Astrocyte of the cerebellum (primary cell): ENCODE results near the gene KCNT2.

Experiments used
- DNase-seq: peaks from one replicate; pipeline ENCODE4 v3.0.0-alpha.2; 2011; ENCODE audit warnings: low read depth
- H3K4me3 ChIP-seq: 2 replicates; pipeline ENCODE4 v1.5.1; 2011; ENCODE audit warnings: mild to moderate bottlenecking, low read depth, low read length, moderate library complexity
- in situ Hi-C: cut with HindIII; loops from 2 replicates; pipeline ENCODE4 v1.10.0; 2017; ENCODE audit warnings: low sequenced_read_pairs
- TF ChIP-seq, protein P1 (sequence below): IDR thresholded peaks from 2 replicates; pipeline ENCODE4 v1.5.1; 2012; ENCODE audit warnings: low read length, low read depth, moderate library complexity, mild to moderate bottlenecking; ENCODE audit errors: missing control alignments

KCNT2 gene

DNA sequence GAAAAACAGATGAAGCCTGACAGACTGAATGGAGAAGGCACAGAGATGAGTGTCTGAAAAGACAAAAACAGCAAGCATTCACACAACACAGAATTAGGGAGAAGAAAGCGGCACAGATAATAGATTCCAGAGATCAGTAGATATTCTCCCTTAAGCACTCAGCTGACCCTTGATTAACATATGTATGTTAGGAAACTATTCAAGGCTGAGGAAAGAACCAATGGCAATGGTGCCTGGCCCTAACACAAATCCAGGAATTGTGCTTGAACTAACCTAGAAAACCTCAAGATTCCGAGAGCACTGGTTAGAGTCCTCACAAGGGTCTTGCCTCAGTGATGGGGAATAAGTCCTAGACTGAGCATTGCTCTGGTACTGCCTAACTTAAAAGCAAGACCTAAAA, 30.9 kb downstream of the KCNT2 start:
- no peak for DNase-seq
- TF ChIP-seq, protein P1, sequence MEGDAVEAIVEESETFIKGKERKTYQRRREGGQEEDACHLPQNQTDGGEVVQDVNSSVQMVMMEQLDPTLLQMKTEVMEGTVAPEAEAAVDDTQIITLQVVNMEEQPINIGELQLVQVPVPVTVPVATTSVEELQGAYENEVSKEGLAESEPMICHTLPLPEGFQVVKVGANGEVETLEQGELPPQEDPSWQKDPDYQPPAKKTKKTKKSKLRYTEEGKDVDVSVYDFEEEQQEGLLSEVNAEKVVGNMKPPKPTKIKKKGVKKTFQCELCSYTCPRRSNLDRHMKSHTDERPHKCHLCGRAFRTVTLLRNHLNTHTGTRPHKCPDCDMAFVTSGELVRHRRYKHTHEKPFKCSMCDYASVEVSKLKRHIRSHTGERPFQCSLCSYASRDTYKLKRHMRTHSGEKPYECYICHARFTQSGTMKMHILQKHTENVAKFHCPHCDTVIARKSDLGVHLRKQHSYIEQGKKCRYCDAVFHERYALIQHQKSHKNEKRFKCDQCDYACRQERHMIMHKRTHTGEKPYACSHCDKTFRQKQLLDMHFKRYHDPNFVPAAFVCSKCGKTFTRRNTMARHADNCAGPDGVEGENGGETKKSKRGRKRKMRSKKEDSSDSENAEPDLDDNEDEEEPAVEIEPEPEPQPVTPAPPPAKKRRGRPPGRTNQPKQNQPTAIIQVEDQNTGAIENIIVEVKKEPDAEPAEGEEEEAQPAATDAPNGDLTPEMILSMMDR: no peak
- H3K4me3 ChIP-seq: no peak overlapping the region
- in situ Hi-C loops: no loop called here

DNA sequence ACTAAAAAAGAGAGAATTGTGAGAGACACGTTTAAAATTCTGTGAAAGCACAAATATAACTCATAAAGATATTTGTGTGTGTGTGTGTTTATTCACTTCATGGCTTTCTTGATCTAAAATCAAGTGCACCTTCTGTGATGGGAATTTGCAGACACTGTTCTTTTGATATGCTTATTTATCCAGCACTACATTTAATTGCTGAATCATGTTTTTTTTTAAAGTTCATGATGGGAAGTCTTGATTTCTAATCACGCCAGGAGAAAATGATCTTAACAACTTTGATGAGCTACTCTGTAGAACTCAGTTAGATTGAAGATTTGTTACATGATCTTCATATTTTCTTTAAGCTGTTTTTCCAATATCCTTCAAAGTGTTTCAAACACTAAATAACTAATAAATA, 35.0 kb downstream of the KCNT2 start:
- in situ Hi-C loops: no loop called here
- TF ChIP-seq, protein P1: no peak
- no peak overlapping the region for H3K4me3 ChIP-seq
- DNase-seq: no peak

DNA sequence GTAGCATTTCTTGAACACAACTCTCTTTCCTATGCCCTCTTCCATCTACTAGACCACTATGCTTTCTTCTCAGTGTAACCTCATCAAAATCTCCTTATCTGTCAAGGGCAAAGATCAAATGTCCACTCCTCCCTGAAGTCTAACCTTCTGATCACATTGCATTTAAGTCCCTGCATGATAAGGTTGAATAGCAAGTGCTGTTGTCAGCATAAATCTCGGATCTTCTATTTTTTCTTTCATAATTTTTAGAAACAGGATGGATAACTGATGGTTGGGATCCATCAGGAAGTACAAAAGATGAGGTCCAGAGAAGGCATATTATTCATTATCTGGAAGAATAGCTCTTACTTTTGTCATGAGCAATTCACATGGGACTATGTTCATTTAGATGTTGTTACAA, 41.0 kb downstream of the KCNT2 start:
- in situ Hi-C loops: no loop called here
- DNase-seq: no peak
- H3K4me3 ChIP-seq: no peak overlapping the region
- TF ChIP-seq, protein P1: no peak

DNA sequence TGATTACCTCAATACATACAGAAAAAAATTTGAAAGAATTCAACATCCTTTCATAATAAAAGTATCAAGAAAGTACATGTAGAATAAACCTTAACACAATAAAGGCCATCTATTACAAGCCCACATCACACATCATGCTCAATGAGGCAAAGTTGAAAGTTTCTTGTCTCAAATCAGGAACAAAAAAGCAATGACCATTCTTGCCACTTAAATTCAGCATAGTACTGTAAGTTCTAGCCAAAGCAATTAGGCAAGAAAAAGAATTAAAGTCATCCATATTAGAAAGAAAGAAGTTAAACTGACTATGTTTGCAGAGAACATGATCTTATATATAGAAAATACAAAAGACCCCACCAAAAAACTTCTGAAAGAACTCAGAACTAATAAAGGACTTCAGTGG, 44.5 kb downstream of the KCNT2 start:
- DNase-seq: no peak
- in situ Hi-C loops: no loop called here
- TF ChIP-seq, protein P1: no peak
- no peak overlapping the region for H3K4me3 ChIP-seq

DNA sequence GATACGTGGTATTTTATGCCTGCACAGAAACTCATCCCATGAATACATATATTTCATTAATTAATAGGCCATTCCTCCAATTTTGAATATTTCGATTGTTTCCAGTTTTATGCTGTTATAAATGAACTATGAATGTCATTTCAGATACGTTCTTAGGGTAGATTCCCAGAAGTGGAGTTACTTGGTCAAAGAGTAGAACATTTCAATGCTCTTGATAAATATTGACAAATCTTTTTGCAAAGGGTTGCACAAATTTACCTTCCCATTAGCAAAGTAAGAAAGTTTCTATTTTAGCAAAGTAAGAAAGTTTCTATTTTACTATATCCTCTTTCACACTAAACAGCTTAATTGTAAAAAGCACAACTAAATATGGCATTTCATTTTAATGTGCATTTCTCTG, 48.9 kb downstream of the KCNT2 start:
- in situ Hi-C loops: no loop called here
- no peak overlapping the region for H3K4me3 ChIP-seq
- DNase-seq: no peak
- TF ChIP-seq, protein P1: no peak

DNA sequence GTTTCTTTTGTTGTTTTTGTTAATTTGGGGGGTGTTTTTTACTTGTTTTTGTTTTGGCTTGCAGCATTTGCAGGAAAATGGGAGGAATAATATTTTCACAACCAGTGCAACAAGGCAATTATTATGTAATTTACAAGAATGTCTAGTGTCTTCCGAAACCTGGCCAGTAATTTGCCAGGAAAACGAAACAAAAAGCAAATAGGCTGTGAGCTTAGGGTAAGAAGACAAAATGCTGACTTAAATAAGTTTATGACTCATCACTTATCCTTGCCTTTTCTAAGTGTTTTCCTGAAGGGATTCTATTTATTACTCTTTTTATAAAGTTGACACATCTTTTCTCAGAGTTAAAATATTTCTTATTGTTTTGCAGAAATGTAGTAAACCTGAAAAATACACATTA, 49.8 kb downstream of the KCNT2 start:
- DNase-seq: peak; percentile 70
- in situ Hi-C loops: no loop called here
- H3K4me3 ChIP-seq: peak overlapping the region; percentile 23
- TF ChIP-seq, protein P1: no peak

DNA sequence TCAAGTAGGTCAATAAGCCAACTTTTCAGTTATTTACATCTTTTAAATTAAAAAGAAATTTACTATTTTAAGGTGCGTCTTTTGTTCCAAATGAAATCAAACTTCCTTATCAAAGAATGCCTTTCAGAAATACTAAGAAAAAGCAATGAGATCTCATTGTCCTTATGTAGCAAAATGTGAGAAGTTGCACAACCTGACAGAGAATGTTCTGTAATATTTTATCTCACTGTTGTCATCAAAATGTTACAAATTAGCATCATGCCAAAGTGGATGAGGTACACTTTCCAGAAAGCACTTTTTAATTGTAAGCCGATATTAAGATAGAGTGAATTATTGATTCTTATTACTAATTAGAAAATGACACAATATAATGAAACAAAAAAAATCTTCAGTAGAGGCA, 50.4 kb downstream of the KCNT2 start:
- TF ChIP-seq, protein P1: no peak
- no peak overlapping the region for H3K4me3 ChIP-seq
- in situ Hi-C loops: no loop called here
- DNase-seq: no peak
